ENCODE data around the gene TMEM204.
A peak's percentile ranks its signal among the peaks of the same experiment; 100 is the strongest.

The TMEM204 gene

GRCh38 chr16:1489077-1489476 lies 44.4 kb upstream of the TMEM204 start:
- CTCF ChIA-PET, result no interaction called here

DNA sequence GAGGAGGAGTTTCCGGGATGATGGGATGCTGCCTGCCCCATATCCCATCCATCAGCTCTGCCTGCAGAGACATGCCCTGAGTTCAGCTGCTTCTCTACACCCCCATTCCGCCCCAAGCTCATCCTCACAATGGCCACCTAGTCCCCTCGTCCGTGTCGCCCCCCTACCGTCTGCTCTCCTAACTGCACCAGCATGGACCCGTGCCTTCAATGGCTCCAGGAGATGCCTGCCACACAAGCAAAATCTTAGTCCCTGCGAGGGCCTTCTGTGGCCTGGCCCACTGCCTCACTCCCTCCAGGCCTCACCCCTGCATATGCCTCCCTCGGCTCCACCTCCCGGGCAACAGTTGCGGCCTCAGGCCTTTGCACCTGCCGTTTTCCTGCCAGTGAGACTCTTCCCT lies 42.1 kb upstream of the TMEM204 start:
- TF ChIP-seq, protein P1, sequence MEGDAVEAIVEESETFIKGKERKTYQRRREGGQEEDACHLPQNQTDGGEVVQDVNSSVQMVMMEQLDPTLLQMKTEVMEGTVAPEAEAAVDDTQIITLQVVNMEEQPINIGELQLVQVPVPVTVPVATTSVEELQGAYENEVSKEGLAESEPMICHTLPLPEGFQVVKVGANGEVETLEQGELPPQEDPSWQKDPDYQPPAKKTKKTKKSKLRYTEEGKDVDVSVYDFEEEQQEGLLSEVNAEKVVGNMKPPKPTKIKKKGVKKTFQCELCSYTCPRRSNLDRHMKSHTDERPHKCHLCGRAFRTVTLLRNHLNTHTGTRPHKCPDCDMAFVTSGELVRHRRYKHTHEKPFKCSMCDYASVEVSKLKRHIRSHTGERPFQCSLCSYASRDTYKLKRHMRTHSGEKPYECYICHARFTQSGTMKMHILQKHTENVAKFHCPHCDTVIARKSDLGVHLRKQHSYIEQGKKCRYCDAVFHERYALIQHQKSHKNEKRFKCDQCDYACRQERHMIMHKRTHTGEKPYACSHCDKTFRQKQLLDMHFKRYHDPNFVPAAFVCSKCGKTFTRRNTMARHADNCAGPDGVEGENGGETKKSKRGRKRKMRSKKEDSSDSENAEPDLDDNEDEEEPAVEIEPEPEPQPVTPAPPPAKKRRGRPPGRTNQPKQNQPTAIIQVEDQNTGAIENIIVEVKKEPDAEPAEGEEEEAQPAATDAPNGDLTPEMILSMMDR (conservative IDR thresholded peaks at IDR 0.05; ENCODE audit: low read depth), result no peak
- DNase-seq (ENCODE audit: low spot score), result no peak
- H3K27ac ChIP-seq, result no peak overlapping the region
- ChIA-PET CTCF (interaction anchor here (0.6 to 0.7 kb wide), 2 partner anchors 59 to 339 kb away, joined by 3 read pairs; no protein-coding TSS in a partner anchor), POLR2A (ENCODE audit: low non-redundant PET) (no interaction called here)

More at GRCh38 chr16:1489077-1489476, 44.4 kb upstream of the TMEM204 start:
- POLR2A ChIA-PET (ENCODE audit: low non-redundant PET), result no interaction called here
- TF ChIP-seq, protein P1 (conservative IDR thresholded peaks at IDR 0.05; ENCODE audit: low read depth), result no peak
- no peak overlapping the region for H3K27ac ChIP-seq
- DNase-seq (ENCODE audit: low spot score), result no peak

DNA sequence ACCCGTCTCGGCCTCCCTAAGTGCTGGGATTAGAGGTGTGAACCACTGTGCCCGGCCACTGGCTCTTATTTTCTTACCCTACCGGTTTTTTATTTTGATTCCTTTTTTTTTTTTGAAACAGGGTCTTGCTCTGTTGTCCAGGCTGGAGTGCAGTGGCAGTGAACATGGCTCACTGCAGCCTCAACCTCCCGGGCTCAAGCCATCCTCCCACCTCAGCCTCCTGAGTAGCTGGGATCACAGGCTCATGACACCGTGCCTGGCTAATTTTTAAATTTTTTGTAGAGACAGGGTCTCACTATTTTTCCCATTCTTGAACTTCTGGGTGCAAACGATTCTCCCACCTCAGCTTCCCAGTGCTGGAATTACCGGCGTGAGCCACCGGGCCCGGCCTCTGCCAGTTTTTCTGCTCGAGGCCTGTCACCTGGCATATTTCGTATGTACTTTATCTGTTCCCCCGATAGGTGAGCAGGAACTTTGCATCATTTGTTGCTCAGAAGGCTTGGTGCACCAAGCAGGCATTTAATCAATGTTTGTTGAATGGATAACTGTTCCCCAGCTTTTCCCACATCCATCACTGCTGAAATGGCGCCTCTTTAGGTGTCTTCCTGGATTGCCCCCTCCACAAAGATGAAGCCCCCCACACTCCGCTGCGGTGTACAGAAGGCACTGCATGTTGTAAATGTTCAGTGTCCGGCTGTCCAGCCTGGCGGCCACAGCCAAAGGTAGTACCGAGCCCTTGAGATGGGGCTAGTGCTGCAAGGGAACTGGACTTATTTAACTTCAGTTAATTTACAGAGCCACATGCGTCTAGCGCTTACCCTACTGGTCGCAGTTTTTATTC lies 41.2 kb upstream of the TMEM204 start:
- DNase-seq (ENCODE audit: low spot score), result no peak
- POLR2A ChIA-PET (ENCODE audit: low non-redundant PET), result interaction anchor here (0.8 kb wide), 1 partner anchor 26 kb away, joined by 4 read pairs; no protein-coding TSS in a partner anchor
- CTCF ChIA-PET, result interaction anchor here (0.7 kb wide), 1 partner anchor 58 kb away, joined by 3 read pairs; no protein-coding TSS in a partner anchor
- TF ChIP-seq, protein P1 (conservative IDR thresholded peaks at IDR 0.05; ENCODE audit: low read depth), result no peak
- peak overlapping the region; percentile 79 for H3K27ac ChIP-seq

GRCh38 chr16:1492923-1493745 lies 40.3 kb upstream of the TMEM204 start, which contains the start of gene TELO2:
TSS of gene TELO2 (plus strand) at chr16:1493360. CDS start at chr16:1494282, 922 bp downstream.
- TF ChIP-seq, protein P1 (conservative IDR thresholded peaks at IDR 0.05; ENCODE audit: low read depth), result no peak
- CTCF ChIA-PET, result no interaction called here
- POLR2A ChIA-PET (ENCODE audit: low non-redundant PET), result interaction anchor here (0.5 to 0.8 kb wide), 3 partner anchors 25 to 218 kb away, joined by 3 to 4 read pairs (median 3); no protein-coding TSS in a partner anchor
- peak within 1 kb of the TSS; percentile 79 for H3K27ac ChIP-seq
- DNase-seq (ENCODE audit: low spot score), result peak; percentile 93

DNA sequence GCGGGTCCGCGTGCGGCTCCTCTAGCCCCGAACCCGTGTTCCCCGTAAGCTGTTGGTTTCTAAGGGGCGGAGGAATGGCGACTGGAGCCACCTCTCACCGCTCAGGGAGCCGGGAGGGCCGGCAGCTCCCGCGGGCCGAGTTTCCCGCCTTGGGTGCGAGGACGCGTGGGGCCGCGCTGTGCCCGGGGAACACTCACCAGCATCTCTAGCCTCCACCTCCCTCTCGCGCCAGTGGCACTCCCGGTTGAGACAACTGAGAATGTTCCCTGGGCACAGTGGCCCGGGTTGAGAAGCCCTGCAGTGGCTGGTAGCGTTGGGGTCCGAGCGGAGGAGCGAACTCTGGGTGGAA lies 39.7 kb upstream of the TMEM204 start:
- TF ChIP-seq, protein P1 (conservative IDR thresholded peaks at IDR 0.05; ENCODE audit: low read depth), result no peak
- CTCF ChIA-PET, result interaction anchor here (0.6 kb wide), 1 partner anchor 57 kb away, joined by 3 read pairs; no protein-coding TSS in a partner anchor
- POLR2A ChIA-PET (ENCODE audit: low non-redundant PET), result interaction anchor here (0.6 kb wide), 2 partner anchors 116 to 120 kb away, joined by 3 read pairs; no protein-coding TSS in a partner anchor
- peak; percentile 13 for DNase-seq (ENCODE audit: low spot score)
- peak overlapping the region; percentile 79 for H3K27ac ChIP-seq

DNA sequence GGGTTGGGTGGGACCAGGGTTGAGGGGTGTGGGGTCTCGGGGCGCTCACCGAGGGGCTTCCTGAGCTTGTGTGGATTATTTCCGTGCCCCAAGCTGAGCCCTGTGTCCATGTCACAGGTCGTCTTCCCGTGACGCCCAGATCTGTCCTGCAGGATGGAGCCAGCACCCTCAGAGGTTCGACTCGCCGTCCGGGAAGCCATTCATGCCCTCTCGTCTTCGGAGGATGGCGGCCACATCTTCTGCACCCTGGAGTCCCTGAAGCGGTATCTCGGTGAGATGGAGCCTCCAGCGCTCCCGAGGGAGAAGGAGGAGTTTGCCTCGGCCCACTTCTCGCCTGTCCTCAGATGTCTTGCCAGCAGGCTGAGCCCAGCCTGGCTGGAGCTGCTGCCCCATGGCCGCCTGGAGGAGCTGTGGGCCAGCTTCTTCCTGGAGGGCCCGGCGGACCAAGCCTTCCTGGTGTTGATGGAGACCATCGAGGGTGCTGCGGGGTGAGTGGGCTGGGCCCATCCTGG lies 39.3 kb upstream of the TMEM204 start:
- POLR2A ChIA-PET (ENCODE audit: low non-redundant PET), result interaction anchor here (0.6 kb wide), 2 partner anchors 116 to 119 kb away, joined by 3 read pairs; no protein-coding TSS in a partner anchor
- CTCF ChIA-PET, result interaction anchor here (0.6 to 0.7 kb wide), 2 partner anchors 56 to 108 kb away, joined by 3 read pairs; no protein-coding TSS in a partner anchor

More for the DNA sequence above, 39.3 kb upstream of the TMEM204 start:
- peak overlapping the region; percentile 79 for H3K27ac ChIP-seq
- DNase-seq (ENCODE audit: low spot score), result peak; percentile 57
- TF ChIP-seq, protein P1 (conservative IDR thresholded peaks at IDR 0.05; ENCODE audit: low read depth), result peak; percentile 77

Data from RWPE1 (cell line).